Measurements from ENCODE around the gene MLLT1.

MLLT1 gene

DNA sequence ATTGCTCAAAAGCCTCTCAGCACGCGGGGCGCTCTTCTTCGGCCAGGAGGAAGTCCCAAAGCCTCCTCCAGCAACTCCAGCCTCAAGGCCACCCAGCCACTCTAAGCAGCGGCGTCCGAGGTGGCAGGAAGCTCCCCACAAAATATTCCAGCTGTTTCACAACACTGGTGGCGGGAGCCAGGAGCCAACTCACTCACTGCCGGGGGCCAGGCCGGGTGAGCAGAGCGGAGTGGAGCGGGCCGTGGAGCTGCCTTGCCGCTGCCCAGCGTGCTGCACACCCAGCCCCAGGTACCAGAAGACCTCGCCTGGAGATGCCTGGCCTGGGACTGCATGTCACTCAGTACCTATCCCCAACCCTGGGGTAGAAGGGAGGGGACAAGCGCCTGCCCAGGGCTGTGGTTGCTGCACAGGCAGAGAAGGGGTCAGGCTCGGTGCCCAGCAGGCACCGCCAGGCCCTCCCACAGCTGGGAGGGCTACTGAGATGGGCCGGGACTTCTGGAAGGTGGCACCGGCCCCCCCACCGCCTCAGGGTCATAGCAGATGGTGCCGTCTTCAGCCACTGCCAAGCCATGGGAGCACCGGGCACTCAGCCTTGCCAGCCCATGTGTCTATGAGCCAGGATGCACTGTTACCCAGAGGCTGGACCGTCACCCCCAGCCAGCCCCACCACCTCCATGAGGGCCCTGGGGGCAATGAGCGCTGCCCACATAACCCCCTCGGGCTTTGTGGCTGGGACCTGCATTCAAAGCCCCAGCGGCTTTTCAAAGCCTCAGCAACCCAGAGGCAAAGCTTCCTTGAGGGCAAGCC is 59.2 kb downstream of the MLLT1 start:
- DNase-seq: no peak

DNA sequence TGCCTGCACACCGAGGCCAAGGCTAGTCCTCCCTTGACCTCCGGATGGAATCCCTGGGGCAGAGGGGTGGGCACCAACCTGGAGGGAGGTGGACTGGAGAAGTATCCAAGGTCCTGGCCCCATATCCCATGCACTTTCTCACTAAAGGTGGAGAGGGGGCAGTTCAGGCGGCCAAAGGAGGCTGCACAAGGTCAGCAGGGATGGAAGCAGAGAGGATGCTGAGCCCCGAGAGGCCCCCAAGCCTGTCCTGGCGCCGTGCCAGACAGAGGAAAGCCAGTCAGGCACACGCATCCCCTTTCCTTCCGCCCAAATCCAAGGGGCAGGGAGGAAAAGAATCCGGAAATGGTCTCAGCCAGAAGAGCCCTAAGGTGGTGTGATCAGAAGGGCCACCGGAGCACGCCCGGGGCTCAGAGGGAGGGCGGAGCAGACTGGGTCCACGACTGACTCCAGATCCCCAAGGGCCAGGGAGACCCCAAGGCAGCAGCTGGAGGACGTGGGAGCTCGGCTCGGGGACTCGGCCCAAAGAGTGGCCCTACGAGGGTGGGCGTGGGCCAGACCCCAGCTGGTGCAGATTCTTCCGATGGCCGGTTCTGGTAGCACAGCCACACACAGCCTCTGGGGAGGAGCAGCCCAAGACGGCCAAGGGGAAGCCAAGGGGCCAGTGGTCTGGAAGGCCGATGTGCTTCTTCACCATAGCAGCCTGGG is 60.0 kb downstream of the MLLT1 start:
- no peak for DNase-seq

DNA sequence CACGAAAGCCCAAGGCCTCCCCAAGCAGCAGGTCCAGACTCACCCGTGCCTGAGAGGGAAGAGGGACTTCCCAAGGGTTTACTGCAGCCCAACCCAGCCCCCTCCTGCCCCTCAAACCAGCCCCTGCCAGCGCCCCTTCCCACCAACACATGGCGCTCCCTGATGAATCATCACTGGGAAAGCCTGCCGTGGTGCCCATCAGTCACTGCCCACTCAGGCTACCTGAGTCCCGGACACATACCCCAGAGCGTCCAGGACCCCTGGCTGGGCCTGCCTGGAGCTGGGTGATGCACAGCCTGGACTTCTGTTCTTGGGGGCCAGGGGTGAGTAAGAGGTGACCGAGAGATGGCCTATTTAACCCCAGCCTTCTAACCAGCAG is 60.6 kb downstream of the MLLT1 start:
- no peak for DNase-seq

DNA sequence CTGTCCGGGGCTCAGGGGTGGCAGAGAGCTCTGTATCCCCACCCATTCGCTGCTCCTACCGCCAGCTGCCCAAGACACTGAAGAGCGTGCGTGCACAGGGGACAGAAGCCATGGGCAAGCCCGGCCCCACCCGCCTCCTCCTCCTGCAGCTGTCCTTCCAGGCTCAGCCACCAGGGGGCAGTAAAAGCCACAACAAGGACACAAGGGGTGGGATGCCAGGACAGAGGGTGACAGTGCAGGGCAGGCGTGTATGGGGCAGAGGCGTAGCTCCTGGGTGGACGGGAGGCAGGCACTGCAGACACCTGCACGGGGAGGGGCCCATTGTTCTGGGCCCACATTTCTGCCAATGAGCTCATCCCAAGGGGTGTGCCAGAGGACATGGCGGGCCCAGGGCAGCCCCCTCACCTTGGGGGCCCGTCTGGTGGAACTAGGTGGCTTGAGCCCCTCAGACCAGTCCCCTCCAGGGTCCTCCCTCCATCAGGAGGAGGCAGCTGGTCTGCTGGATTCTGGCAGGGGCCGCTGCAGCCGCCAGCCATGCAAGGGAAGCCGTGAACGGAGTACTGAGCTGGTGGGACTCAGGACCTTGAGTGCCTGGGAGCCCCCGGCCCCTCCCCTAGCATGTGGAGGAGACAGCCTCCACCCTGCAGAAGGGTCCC is 61.2 kb downstream of the MLLT1 start:
- DNase-seq: peak; percentile 87 to 88

DNA sequence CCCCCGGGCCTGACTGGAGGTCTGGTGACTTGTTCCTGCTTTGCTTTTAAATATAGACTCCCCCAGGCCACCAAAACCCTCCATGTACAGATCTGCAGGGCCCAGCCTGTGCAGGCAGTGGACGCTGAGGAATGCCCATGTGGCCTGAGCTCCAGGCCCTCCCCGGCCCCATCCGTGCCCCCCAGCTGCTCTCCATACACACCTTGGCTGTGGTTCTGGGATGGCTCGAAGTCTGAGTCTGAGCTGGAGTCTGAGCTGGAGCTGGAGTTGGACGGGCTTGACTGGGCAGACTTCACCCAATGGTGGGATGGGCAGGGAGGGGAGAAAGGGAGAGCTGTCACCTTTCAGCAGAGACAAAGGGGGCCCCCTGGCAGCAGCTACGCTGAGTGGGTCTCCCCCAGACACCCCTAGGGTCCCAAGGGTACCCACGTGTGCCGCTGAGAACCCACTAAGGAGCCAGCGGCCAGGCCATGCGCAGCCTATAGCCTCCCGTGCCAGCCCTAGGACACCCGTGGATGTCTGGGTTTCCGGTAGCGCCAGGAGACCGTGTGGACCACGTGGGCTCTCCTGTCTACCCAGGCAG is 61.9 kb downstream of the MLLT1 start:
- no peak for DNase-seq

DNA sequence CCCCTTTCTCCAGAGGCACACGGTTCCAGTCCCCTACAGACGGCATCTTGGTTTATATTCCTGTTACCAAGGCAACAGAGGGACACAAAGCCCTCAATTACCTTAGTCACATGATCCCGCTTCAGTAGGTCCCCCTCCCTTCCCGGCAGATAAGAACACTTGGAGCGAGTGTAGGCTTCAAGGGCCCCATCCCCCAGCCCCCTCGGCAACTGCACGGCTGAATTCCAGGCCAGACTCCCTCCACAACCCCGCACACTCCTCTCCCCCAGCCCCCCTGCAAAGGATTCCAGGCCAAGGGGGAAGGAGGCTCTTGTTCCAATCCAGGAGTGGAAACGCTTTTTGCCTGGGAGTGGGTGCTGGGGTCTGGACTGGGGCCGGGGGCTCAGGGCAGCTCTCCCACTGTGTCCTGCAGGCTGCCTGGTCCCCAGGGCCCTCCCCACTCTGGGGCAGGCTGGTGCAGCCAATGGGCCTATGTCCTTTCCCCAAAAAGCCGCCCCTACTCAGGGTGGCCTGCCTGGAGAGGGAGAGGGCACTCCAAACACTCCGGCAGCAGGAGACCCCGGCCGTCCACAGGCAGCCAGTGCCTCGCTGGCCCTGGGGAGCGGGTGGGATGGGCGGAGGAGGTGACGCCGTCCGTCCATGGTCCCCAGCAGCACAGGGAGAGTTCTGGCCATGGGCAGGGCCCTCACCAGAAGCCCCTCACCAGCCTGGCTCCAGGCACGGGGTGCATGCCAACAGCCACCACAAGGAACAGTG is 62.6 kb downstream of the MLLT1 start:
- no peak for DNase-seq

DNA sequence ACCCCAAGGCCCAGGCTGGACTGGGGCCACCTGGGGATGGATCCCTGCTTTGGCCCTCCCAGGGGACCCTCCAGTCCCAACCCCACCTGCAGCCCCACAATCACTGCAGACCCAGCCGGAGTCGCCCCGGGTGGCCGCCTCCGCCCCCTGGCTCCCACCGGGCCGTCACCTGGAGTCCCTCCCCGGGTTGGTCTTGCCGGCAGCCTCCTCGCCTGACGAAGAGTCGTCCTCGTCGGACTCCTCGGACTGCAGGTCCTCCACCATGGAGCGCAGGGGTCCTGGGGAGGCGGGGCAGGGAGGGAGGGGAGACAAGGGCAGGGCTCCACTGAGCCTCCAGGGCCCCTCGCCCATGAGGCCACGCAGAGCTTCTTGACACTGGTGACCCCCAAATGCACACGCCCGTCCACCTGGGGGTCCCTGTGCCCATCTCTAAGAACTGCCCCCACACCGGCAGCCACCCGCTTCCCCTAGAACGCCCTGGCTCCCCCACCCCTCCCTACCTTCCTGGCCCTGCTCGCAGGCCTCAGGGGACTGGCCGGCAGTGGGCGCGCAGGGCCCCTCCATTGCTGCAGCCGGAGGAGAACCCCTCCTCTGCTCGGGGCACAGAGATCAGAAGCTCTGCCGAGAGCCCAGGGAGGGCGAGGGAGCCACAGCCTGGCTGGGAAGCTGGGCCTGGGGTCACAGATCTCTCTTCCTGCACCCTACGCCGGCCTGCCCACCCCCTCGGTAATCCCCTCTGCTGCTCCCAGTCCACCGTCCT is 63.4 kb downstream of the MLLT1 start:
- no peak for DNase-seq

DNA sequence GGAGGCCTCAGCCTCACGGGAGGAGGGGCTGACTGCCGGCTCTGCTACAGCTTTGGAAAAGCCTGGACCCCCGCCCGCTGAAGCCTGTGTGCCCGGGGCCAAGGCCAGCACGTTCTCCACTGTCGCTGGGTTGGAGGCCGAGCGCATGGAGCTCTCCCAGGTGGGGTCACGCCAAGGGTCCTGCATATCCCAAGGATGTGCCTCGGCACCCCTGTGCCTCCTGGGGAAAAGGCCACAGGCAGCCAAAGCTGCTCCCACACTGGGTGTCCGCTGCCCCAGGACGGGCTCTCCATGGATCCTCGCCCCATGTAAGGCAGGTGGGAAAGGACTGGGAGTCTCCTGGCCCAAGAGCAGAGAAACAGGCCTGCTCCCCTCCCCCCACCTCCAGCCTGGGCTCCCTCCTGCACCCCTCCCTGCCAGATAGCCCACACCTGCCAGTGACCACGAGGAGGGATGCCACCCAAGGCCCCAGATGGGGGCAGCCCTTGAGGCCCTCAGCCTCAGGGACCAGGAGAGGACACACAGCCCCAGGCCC is 64.0 kb downstream of the MLLT1 start:
- no peak for DNase-seq

DNA sequence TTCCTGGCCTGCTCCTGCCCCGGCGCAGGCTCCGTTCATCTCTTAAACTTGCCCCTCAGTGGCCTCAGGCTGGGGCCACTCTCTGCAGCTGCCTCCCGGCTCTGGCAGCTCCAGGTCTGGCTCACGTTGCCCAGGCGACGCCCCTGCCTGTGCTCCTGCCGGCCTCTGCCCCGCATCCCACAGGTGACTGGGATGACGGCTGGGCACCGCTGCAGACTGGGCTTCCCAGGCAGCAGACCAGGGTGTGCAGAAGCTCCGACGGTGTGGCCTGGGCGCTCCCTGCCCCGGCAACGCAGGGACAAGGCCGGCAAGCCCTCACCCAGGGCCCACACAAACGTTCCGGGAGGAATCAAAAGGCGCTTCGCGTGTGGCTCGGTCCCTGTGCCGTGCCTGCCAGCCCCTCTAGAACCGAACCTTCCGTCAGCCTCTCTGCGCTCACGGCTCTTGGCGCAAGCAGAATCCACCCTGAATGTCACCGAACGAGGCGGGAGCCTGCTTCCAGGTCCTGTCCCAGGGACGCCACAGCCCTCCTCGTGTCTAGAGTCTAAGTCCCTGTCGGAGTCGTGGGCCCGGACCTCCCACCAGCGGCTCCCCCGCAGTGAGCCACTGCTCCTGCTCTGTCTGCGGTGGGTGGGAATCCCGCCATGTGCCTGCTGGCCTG is 64.8 kb downstream of the MLLT1 start:
- DNase-seq: no peak

DNA sequence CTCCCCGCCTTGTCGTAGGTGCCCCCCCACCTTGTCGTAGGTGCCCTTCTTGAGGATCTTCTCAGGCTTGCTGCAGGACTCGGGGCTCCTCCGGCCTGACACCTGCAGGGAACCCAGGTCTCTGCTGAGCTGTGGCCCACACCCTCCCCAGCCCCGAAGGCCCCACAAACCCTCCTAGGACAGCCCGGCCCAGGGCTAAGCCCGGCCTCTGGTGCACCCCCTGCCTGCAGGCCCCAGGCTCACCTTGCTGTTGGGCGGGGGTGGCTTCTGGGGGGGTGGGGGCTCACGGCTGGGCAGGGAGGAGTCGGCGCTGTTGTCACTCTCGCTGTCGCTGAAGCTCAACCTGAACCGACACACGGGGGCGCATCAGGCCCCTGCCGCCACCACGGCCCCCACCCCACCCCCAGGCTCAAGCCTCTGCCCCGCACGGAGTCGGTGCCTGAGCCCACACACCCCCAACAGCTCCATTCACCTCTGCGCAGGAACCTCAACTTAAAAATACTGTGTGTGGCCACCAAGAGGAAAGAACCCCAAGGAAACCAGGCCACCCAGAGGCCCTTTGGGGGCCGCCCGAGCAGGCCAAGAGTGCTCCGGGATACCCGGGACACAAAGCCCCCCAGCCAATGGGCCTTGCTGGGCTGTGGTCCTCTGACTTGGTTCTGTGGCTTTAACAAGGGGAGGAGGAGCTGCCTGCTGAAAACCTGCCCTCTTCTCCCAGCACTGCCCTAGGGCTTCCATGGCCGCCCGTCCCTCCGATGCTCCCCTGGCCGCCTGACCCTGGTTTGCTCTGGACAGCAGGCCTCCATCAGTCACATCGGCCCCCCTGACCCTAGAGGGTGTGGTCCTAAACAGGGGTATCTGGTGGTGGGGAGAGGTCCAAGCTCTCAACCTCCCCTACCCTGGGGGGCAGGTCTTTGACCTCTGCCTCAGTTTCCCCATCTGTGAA is 65.8 kb downstream of the MLLT1 start:
- no peak for DNase-seq

DNA sequence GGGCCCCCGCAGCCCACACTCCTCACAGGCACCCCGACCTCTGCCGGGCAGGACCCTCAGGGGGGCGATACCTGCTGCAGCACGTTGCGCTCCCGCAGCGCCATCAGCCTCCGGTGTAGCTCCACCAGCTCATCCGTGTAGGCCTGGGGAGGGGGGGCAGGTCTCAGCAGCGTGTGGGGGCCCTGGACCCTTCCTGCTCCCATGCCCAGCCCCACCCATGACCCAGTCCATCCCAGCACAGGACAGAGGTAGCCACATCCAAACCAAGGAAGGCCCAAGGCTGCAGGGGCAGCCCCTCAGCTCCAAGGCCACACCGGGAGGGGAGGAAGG is 66.5 kb downstream of the MLLT1 start:
- no peak for DNase-seq

DNA sequence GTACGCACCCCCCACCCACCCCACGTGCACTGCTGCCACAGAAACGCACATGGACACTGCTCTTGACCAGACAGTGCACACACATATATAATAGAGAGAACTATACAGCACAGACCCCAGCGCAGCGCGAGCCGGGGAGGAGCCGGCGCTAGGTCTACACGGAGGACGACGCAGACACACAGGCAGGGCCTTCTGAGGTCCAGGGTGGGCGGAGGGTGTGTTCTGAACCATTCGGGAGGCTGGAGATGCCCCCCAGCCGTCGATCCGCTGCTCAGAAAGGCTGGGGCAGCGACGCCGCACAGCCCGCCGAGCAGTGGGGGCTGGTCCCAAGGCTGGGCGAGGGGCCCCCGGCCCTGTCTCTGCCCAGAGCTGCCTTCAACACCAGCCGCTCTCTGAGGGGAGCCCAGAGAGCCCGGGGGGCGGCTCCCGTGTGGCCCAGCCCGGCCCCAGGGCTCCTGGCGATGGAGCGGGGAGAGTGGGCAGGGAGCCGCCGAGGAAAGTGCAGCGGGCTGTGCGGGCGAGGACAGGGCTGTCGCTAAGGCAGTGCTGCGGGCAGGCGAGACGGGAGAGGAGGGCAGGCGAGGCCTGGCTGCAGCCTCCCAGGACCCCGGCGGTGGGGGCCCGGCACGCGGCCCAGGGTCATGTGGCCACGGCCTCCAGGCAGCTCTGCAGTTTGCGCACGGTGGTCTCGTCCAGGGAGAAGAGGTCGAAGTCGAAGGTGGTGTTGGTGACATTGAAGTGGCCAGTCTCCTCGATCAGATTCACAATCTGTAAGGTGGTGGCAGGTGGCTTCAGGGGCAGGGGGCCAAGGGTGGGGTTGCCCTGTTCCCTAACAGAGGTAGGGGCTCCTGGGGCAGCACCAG is 67.1 kb downstream of the MLLT1 start:
- DNase-seq: no peak

DNA sequence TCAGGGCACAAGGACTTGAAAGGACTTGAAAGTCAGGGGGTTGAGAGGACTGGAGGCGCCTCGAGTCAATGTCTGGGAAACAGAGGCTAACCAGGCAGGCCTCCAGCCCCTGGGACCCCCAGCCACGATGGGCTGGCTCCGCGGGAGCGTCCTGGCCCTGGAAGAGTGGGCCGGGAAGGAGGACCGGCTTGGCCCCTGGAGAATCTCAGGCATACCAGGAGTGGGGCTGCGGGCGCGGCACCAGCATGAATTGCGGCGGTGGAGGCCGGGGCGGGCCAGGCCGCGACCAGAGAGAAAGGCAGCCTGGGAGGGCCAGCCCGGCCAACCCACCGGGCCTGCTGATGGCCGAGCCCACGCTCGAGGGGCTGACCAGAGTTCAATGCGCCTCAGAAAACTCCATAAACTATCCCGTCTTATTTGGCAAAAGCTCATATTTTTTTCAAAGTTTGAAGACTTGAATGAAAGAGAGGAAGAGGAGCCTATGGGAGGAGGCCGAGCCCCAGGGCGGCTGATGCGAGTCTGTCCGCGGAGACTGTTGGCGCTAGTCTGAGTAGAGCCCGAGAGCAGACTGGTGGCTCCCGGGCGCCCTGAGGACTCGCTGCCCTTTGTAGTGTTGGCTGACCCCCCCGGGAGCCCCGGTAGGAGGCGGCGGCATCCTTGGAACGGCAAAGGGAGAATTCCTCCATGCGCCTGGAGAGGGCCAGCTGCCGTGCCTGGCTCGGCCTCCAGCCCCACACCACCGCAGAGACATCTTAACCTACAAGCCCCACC is 68.0 kb downstream of the MLLT1 start:
- no peak for DNase-seq

DNA sequence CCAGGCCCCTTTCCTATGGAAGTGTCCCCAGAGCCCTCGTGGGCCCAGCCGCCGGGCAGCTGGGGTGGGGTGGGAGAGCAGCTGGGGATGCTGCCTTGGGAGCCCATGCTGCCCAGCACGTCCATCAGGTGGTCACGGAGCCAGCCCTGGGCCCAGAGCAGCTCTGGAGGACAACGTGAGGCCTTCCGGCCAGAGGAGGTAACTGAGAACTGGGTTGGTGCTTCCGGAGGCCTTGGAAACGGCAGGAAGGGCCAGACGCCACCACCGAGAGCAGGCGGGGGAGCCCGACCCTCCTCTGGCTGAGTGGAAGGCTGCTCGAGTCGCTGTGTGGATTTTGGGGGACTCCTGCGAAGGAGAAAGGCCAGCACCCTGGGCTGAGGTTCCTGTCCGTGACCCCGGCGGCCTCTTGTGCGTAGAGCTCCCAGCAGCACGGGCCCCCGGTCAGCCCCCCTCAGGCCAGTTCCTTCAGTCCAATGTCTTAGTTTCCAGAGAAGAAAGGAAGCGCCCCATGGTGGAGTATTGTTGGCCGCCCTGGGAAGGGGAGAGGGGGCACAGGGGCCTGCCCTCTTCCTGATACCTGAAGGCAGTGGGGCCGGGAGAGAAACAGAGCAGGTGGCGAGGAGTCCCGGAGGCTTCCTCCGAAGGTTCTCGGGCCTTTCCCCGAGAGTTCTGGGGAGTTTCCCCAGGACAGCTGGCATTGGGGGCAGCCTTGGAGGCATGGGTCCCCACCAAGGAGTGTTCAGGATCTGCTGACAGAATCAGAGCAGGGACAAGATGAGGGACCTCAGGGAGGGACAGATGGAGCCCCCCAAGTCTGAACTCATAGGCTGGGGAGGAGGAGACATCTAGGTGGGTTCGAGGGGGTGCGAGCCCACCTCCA is 68.8 kb downstream of the MLLT1 start:
- no peak for DNase-seq

DNA sequence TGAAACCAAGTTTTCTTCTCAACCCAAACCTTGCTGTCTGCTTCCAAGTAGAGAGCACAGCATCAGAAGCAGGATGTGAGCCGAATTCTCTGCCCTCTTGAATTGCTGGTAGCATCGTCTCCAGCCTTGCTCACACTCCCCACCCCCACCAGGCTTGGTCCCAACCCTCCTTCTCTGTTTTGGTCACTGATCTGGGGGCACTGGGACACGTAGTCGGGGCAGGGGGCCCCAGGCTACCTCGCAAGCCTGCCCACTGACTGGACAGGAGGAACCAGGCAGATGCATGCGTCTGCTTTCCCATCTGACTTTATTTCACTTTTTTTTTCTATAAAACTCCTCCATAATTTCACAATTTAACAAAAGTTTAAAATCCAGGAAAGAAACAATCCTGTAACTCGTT is 69.7 kb downstream of the MLLT1 start:
- DNase-seq: no peak

DNA sequence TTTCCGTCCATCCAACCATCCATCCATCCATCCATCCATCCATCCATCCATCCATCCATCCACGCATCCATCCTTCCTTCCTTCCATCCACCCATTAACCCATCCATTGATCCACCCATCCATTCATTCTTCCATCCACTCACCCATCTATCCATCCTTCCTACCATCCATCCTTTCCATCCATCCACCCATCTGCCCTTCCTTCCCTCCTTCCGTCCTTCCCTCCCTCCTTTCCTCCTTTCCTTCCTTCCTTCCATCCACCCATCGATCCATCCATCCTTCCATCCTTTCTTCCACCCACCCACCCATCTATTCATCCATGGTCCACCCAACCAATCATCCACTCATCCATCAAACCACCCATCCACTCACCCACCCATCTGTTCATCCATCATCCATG is 70.1 kb downstream of the MLLT1 start:
- DNase-seq: no peak

DNA sequence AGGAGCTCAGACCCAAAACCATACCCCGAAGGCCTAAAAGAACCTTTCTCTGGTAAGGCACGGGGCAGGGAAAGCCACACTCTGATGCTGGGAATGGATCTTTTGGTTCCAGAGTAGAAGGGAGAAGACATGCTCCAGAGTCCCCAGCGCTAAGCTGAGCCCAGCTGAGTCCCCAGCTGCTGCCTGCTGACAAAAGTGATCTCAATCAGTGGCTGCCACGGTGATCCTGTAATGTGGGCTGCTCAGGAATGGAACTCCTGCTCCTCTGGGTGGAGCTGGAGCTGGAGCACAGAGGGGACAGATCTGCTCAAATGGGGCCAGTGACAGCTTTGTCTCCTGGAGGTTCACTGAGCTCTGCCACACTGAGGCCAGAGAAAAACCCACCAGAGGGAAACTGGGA is 70.5 kb downstream of the MLLT1 start:
- no peak for DNase-seq

Data from stimulated activated CD4-positive, alpha-beta T cell treated with anti-CD3 and anti-CD28 coated beads, Interleukin-2, amount 100 ng/mL, for 48 hours (primary cell).